ENCODE data around the gene AFF1.

DNA sequence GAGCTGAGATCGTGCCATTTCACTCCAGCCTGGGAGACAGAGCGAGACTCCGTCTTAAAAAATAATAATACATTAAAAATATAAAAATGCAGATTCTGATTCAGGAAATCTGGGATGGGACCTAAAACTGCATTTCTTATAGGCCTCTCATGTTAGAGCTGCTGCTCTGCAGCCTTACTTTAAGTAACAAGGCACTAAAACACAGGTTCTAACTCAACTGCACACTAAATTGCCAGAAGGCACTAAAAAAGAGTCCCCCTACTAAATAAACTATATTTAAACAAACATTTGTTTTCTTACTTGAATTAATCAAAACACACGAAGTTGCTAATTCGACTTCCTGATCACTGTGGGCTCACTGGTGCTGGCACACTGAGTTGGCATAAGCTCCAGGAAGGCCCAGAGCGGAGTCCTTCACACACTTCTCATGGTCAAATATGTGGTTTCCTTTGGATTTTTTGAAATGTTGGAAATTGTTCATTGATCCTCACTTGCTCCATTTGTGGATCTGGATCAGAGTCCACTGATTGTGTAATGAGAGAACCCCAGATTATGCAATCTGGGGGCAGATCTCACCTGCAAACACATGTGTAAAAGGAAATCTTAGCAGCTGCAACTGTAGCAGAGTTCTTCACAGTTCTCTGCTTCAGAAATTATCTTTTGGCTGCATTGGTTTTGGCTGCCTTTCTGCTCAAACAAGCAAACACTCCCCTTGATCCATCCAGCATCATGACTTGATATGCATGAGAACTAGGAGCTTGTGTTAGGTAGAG lies 59.3 kb downstream of the AFF1 start:
- TF ChIP-seq CTCF (IDR thresholded peaks at IDR 0.05; ENCODE audit: insufficient read depth, low read depth, low read length) (no peak), EZH2 (IDR thresholded peaks at IDR 0.05; ENCODE audit: insufficient read depth, low read length) (no peak)
